Cardiac muscle cell (in vitro differentiated cells and primary cell): ENCODE measurements around the gene SLC2A9. TPM values are rescaled to one million over a fixed set of nuclear protein-coding genes. Genes with fewer than 3 reads are reported as not detected.

Experiments used
- DNase-seq, 2 donors: peaks; one replicate each; pipeline versions ENCODE4 v3.0.0 to v3.0.0-alpha.2; 2010 to 2017; ENCODE audit warnings: low read depth in 1 of 2, low spot score in 1 of 2
- H3K27ac ChIP-seq: fragments of 200-600 bp; sonication (generic); 2 replicates; pipeline ENCODE4 v1.5.1; 2016
- H3K27me3 ChIP-seq: fragments of 200-600 bp; sonication (generic); 2 replicates; pipeline ENCODE4 v1.6.0; 2016; ENCODE audit warnings: control low read depth
- H3K36me3 ChIP-seq: fragments of 200-600 bp; sonication (generic); 2 replicates; pipeline ENCODE4 v1.5.1; 2016; ENCODE audit warnings: control low read depth
- H3K4me1 ChIP-seq: fragments of 200-600 bp; sonication (generic); 2 replicates; pipeline ENCODE4 v1.8.1; 2017; ENCODE audit warnings: low read depth, mild to moderate bottlenecking, mixed run types
- H3K4me3 ChIP-seq: fragments of 200-600 bp; sonication (generic); 2 replicates; pipeline ENCODE4 v1.5.1; 2016; ENCODE audit warnings: mild to moderate bottlenecking
- H3K9me3 ChIP-seq: fragments of 200-600 bp; sonication (generic); 2 replicates; pipeline ENCODE4 v1.5.1; 2017; ENCODE audit warnings: low read depth, mild to moderate bottlenecking, control low read depth
- CTCF ChIP-seq: IDR thresholded peaks from 2 replicates; pipeline ENCODE4 v1.5.1; 2012; ENCODE audit warnings: low read depth, mild to moderate bottlenecking, low read length
- polyA plus RNA-seq: library from polyadenylated mRNA; unstranded; fragments of >200 nt; fragmentation: Nextera tagmentation; extraction: Ambion mirVana; gene quantifications from 2 replicates; pipeline ENCODE4 v1.2.1, GENCODE V29; 2016
- total RNA-seq: library from RNA; depleted of rRNA; stranded (reverse); fragments of >200 nt; gene quantifications from 2 replicates; pipeline ENCODE4 v1.2.3, GENCODE V29; 2016

The SLC2A9 gene
- total and polyA plus RNA-seq, 2 experiments from 2014 or later, result 0.42 to 1.1 TPM

- DNase-seq, result peak in 1 of 2 donors; percentile 62
- Histone ChIP-seq H3K4me1 (no peaks in the 10 kb centered on the region), H3K4me3 (no peak overlapping the region), H3K9me3 (no peaks in the 10 kb centered on the region), H3K27me3 (no peaks in the 10 kb centered on the region), H3K36me3 (no peaks in the 10 kb centered on the region), H3K27ac (no peak overlapping the region)
- TF ChIP-seq CTCF, result no peak
Measured at GRCh38 chr4:10011885-10012284, 9.4 kb downstream of the SLC2A9 start.

- no peak for DNase-seq
- no peaks in the 10 kb centered on the region for H3K36me3 ChIP-seq
- no peak overlapping the region for H3K4me3 ChIP-seq
- no peaks in the 10 kb centered on the region for H3K27me3 ChIP-seq
- no peaks in the 10 kb centered on the region for H3K4me1 ChIP-seq
- no peak for TF ChIP-seq CTCF
- H3K9me3 ChIP-seq, result no peaks in the 10 kb centered on the region
- H3K27ac ChIP-seq, result no peak overlapping the region
Measured at GRCh38 chr4:10011277-10011676, 10.0 kb downstream of the SLC2A9 start.

- no peak for TF ChIP-seq CTCF
Measured at GRCh38 chr4:10009861-10010500, 11.3 kb downstream of the SLC2A9 start.

GRCh38 chr4:10008609-10009005 lies 12.7 kb downstream of the SLC2A9 start:
- Histone ChIP-seq H3K27ac (no peak overlapping the region), H3K9me3 (no peaks in the 10 kb centered on the region), H3K4me3 (no peak overlapping the region), H3K36me3 (no peaks in the 10 kb centered on the region), H3K27me3 (no peaks in the 10 kb centered on the region), H3K4me1 (no peaks in the 10 kb centered on the region)
- TF ChIP-seq CTCF, result no peak
- DNase-seq, result no peak

More at GRCh38 chr4:10009861-10010500, 11.3 kb downstream of the SLC2A9 start:
- Histone ChIP-seq H3K36me3 (no peaks in the 10 kb centered on the region), H3K27me3 (no peaks in the 10 kb centered on the region), H3K4me1 (no peaks in the 10 kb centered on the region), H3K27ac (no peak overlapping the region), H3K4me3 (no peak overlapping the region), H3K9me3 (no peaks in the 10 kb centered on the region)
- DNase-seq, result peak in 1 of 2 donors; percentile 33

- H3K9me3 ChIP-seq, result no peaks in the 10 kb centered on the region
- H3K27me3 ChIP-seq, result no peaks in the 10 kb centered on the region
- no peaks in the 10 kb centered on the region for H3K36me3 ChIP-seq
- no peaks in the 10 kb centered on the region for H3K4me1 ChIP-seq
- no peak for TF ChIP-seq CTCF
- H3K4me3 ChIP-seq, result no peak overlapping the region
- DNase-seq, result peak in 1 of 2 donors; percentile 49
- H3K27ac ChIP-seq, result no peak overlapping the region
Measured at GRCh38 chr4:10007793-10008608, 13.3 kb downstream of the SLC2A9 start.
